HS-27A (cell line): ENCODE results near the gene STAP1.
"Not testable (repeated sequence)": the region's sequence is repeated elsewhere in the genome, so short reads cannot be mapped to it uniquely, and the experiment has no call there.

Experiments
- DNase-seq: peaks from one replicate; pipeline ENCODE4 v3.0.0-alpha.2; 2012; ENCODE audit warnings: low read depth, missing footprints

Gene STAP1

GRCh38 chr4:67558493-67558892 is at the start of gene STAP1:
STAP1 (plus strand) TSS chr4:67558727; CDS start chr4:67558810, 83 bp downstream.
- DNase-seq: no peak

GRCh38 chr4:67512501-67512900 is 46.0 kb upstream of the STAP1 start:
- no peak for DNase-seq

GRCh38 chr4:67520141-67520540 is 38.4 kb upstream of the STAP1 start:
- DNase-seq: no peak

GRCh38 chr4:67521506-67521905 is 37.0 kb upstream of the STAP1 start:
- DNase-seq: no peak

- no peak for DNase-seq
These were observed 36.3 kb upstream of the STAP1 start for GRCh38 chr4:67522230-67522629.

GRCh38 chr4:67522851-67523671 is 35.5 kb upstream of the STAP1 start:
- no peak for DNase-seq

- DNase-seq: not testable (repeated sequence)
These were observed 34.4 kb upstream of the STAP1 start for GRCh38 chr4:67524140-67524539.

- DNase-seq: no peak
These were observed 27.1 kb upstream of the STAP1 start for GRCh38 chr4:67531379-67531962.

GRCh38 chr4:67532397-67532796 is 26.1 kb upstream of the STAP1 start:
- not testable (repeated sequence) for DNase-seq

GRCh38 chr4:67533112-67533511 is 25.4 kb upstream of the STAP1 start:
- no peak for DNase-seq

GRCh38 chr4:67535280-67535840 is 23.2 kb upstream of the STAP1 start:
- DNase-seq: no peak

- DNase-seq: no peak
These were observed 18.7 kb upstream of the STAP1 start for GRCh38 chr4:67539830-67540229.

GRCh38 chr4:67542076-67542475 is 16.5 kb upstream of the STAP1 start:
- no peak for DNase-seq

GRCh38 chr4:67545199-67546003 is 13.1 kb upstream of the STAP1 start, which contains the start of gene CENPC:
CENPC (minus strand) TSS chr4:67545503; CDS start chr4:67545355, 148 bp downstream.
- peak; percentile 91 for DNase-seq

GRCh38 chr4:67546004-67546356 is 12.5 kb upstream of the STAP1 start:
- no peak for DNase-seq

- no peak for DNase-seq
These were observed 11.6 kb upstream of the STAP1 start for GRCh38 chr4:67546971-67547370.

GRCh38 chr4:67549123-67549522 is 9.4 kb upstream of the STAP1 start:
- no peak for DNase-seq

GRCh38 chr4:67550451-67550850 is 8.1 kb upstream of the STAP1 start:
- DNase-seq: no peak

- DNase-seq: no peak
These were observed 7.7 kb upstream of the STAP1 start for GRCh38 chr4:67550857-67551256.

GRCh38 chr4:67552146-67552792 is 6.3 kb upstream of the STAP1 start:
- not testable (repeated sequence) for DNase-seq

GRCh38 chr4:67554096-67554495 is 4.4 kb upstream of the STAP1 start:
- DNase-seq: no peak

GRCh38 chr4:67555447-67555846 is 3.1 kb upstream of the STAP1 start:
- no peak for DNase-seq
